T-helper 2 cell treated with Interferon-gamma antibody and Interleukin-4, amounts not matched to agents 5 μg/mL and 100 μg/mL, for 36 hours (primary cell): ENCODE results near the gene OR10H4.
"Not testable (repeated sequence)": the region's sequence is repeated elsewhere in the genome, so short reads cannot be mapped to it uniquely, and the experiment has no call there.

ENCODE experiments used
- DNase-seq: peaks from one replicate; pipeline ENCODE4 v3.0.0; 2021; ENCODE audit warnings: low spot score
- H3K27ac Mint-ChIP-seq: one replicate; pipeline ENCODE4 v1.8.0; 2021; ENCODE audit warnings: mild to moderate bottlenecking, mixed read lengths
- H3K27me3 Mint-ChIP-seq: one replicate; pipeline ENCODE4 v1.8.0; 2021; ENCODE audit warnings: low read depth, mixed read lengths
- H3K36me3 Mint-ChIP-seq: one replicate; pipeline ENCODE4 v1.8.0; 2021; ENCODE audit warnings: low read depth, mixed read lengths
- H3K4me1 Mint-ChIP-seq: one replicate; pipeline ENCODE4 v1.8.0; 2021; ENCODE audit warnings: low read depth, mixed read lengths
- H3K4me3 Mint-ChIP-seq: one replicate; pipeline ENCODE4 v1.8.0; 2022; ENCODE audit warnings: mild to moderate bottlenecking, moderate library complexity, mixed read lengths
- H3K9me3 Mint-ChIP-seq: one replicate; pipeline ENCODE4 v1.8.0; 2021; ENCODE audit warnings: mixed read lengths

The OR10H4 gene

GRCh38 chr19:15948223-15949058 is at the start of gene OR10H4:
TSS of gene OR10H4 (plus strand) at chr19:15949008. CDS start at chr19:15949008, 0 bp downstream.
- Mint-ChIP-seq H3K4me3 (no peak within 1 kb of the TSS), H3K36me3 (no peaks in the 10 kb centered on the region), H3K9me3 (peaks cover 29% of the 10 kb centered on the region), H3K27ac (no peak within 1 kb of the TSS), H3K27me3 (peaks cover 13% of the 10 kb centered on the region), H3K4me1 (no peaks in the 10 kb centered on the region)
- DNase-seq: no peak

- peaks cover 31% of the 10 kb centered on the region for H3K27me3 Mint-ChIP-seq
- H3K9me3 Mint-ChIP-seq, H3K27ac Mint-ChIP-seq, H3K4me1 Mint-ChIP-seq, DNase-seq, H3K36me3 Mint-ChIP-seq, H3K4me3 Mint-ChIP-seq: not testable (repeated sequence)
These were observed 49.2 kb upstream of the OR10H4 start for GRCh38 chr19:15899561-15899960.

GRCh38 chr19:15900032-15900431 is 48.8 kb upstream of the OR10H4 start:
- not testable (repeated sequence) for DNase-seq, H3K4me1 Mint-ChIP-seq, H3K36me3 Mint-ChIP-seq, H3K9me3 Mint-ChIP-seq, H3K27ac Mint-ChIP-seq
- H3K4me3 Mint-ChIP-seq: peak overlapping the region; percentile 55
- H3K27me3 Mint-ChIP-seq: peaks cover 31% of the 10 kb centered on the region

- Mint-ChIP-seq H3K4me3 (peak overlapping the region; percentile 55), H3K4me1 (peaks cover 4% of the 10 kb centered on the region), H3K27ac (no peak overlapping the region), H3K9me3 (no peaks in the 10 kb centered on the region), H3K36me3 (no peaks in the 10 kb centered on the region), H3K27me3 (peaks cover 33% of the 10 kb centered on the region)
- DNase-seq: no peak
These were observed 48.3 kb upstream of the OR10H4 start for GRCh38 chr19:15900504-15900903.

- no peaks in the 10 kb centered on the region for H3K36me3 Mint-ChIP-seq
- H3K4me1 Mint-ChIP-seq: peaks cover 4% of the 10 kb centered on the region
- H3K27ac Mint-ChIP-seq: no peak overlapping the region
- H3K9me3 Mint-ChIP-seq: no peaks in the 10 kb centered on the region
- no peak for DNase-seq
- H3K27me3 Mint-ChIP-seq: peaks cover 48% of the 10 kb centered on the region
- no peak overlapping the region for H3K4me3 Mint-ChIP-seq
These were observed 46.6 kb upstream of the OR10H4 start for GRCh38 chr19:15902254-15902653.

- peaks cover 50% of the 10 kb centered on the region for H3K27me3 Mint-ChIP-seq
- H3K9me3 Mint-ChIP-seq, H3K36me3 Mint-ChIP-seq, H3K4me1 Mint-ChIP-seq, H3K27ac Mint-ChIP-seq, H3K4me3 Mint-ChIP-seq, DNase-seq: not testable (repeated sequence)
These were observed 45.9 kb upstream of the OR10H4 start for GRCh38 chr19:15902898-15903297.

- no peaks in the 10 kb centered on the region for H3K36me3 Mint-ChIP-seq
- no peak overlapping the region for H3K4me3 Mint-ChIP-seq
- H3K9me3 Mint-ChIP-seq: no peaks in the 10 kb centered on the region
- peaks cover 53% of the 10 kb centered on the region for H3K27me3 Mint-ChIP-seq
- no peak overlapping the region for H3K27ac Mint-ChIP-seq
- DNase-seq: no peak
- peaks cover 4% of the 10 kb centered on the region for H3K4me1 Mint-ChIP-seq
These were observed 43.8 kb upstream of the OR10H4 start for GRCh38 chr19:15905026-15905425.

- Mint-ChIP-seq H3K4me3 (no peak overlapping the region), H3K36me3 (no peaks in the 10 kb centered on the region), H3K9me3 (peaks cover 9% of the 10 kb centered on the region), H3K27me3 (peaks cover 48% of the 10 kb centered on the region), H3K4me1 (no peaks in the 10 kb centered on the region), H3K27ac (no peak overlapping the region)
- no peak for DNase-seq
These were observed 37.1 kb upstream of the OR10H4 start for GRCh38 chr19:15911599-15912235.

- Mint-ChIP-seq H3K4me1 (no peaks in the 10 kb centered on the region), H3K4me3 (no peak overlapping the region), H3K9me3 (peaks cover 9% of the 10 kb centered on the region), H3K27me3 (peaks cover 46% of the 10 kb centered on the region), H3K27ac (no peak overlapping the region), H3K36me3 (no peaks in the 10 kb centered on the region)
- DNase-seq: no peak
These were observed 35.4 kb upstream of the OR10H4 start for GRCh38 chr19:15913384-15913783.

GRCh38 chr19:15913830-15914229 is 35.0 kb upstream of the OR10H4 start:
- Mint-ChIP-seq H3K9me3 (peaks cover 9% of the 10 kb centered on the region), H3K27ac (no peak overlapping the region), H3K4me1 (no peaks in the 10 kb centered on the region), H3K4me3 (no peak overlapping the region), H3K36me3 (no peaks in the 10 kb centered on the region), H3K27me3 (peaks cover 41% of the 10 kb centered on the region)
- no peak for DNase-seq

GRCh38 chr19:15915109-15915508 is 33.7 kb upstream of the OR10H4 start:
- Mint-ChIP-seq H3K36me3 (no peaks in the 10 kb centered on the region), H3K4me1 (no peaks in the 10 kb centered on the region)

GRCh38 chr19:15919243-15919642 is 29.6 kb upstream of the OR10H4 start:
- H3K36me3 Mint-ChIP-seq: no peaks in the 10 kb centered on the region
- H3K27me3 Mint-ChIP-seq: peaks cover 14% of the 10 kb centered on the region
- no peak overlapping the region for H3K27ac Mint-ChIP-seq
- no peaks in the 10 kb centered on the region for H3K4me1 Mint-ChIP-seq
- DNase-seq: no peak
- H3K9me3 Mint-ChIP-seq: peaks cover 9% of the 10 kb centered on the region
- H3K4me3 Mint-ChIP-seq: no peak overlapping the region

More at GRCh38 chr19:15915109-15915508, 33.7 kb upstream of the OR10H4 start:
- peaks cover 9% of the 10 kb centered on the region for H3K9me3 Mint-ChIP-seq
- no peak for DNase-seq
- H3K4me3 Mint-ChIP-seq: no peak overlapping the region
- no peak overlapping the region for H3K27ac Mint-ChIP-seq
- H3K27me3 Mint-ChIP-seq: peaks cover 34% of the 10 kb centered on the region

- Mint-ChIP-seq H3K4me3 (no peak overlapping the region), H3K27me3 (peaks cover 13% of the 10 kb centered on the region), H3K27ac (no peak overlapping the region), H3K36me3 (no peaks in the 10 kb centered on the region), H3K9me3 (no peaks in the 10 kb centered on the region), H3K4me1 (no peaks in the 10 kb centered on the region)
- no peak for DNase-seq
These were observed 26.8 kb upstream of the OR10H4 start for GRCh38 chr19:15922021-15922420.

GRCh38 chr19:15923702-15924101 is 25.1 kb upstream of the OR10H4 start:
- Mint-ChIP-seq H3K27me3 (peaks cover 9% of the 10 kb centered on the region), H3K9me3 (no peaks in the 10 kb centered on the region), H3K4me3 (no peak overlapping the region), H3K27ac (no peak overlapping the region), H3K36me3 (no peaks in the 10 kb centered on the region), H3K4me1 (no peaks in the 10 kb centered on the region)
- no peak for DNase-seq
